B cell (primary cell): ENCODE measurements around the gene PYM1. TPM values are rescaled to one million over a fixed set of nuclear protein-coding genes. Genes with fewer than 3 reads are reported as not detected.

Experiments
- ATAC-seq: fragments of 200-7000 bp; cut with Tn5 transposase; one replicate; pipeline ENCODE4 v1.10.0; 2021; ENCODE audit warnings: low read depth, mild to moderate bottlenecking, moderate number of reproducible peaks, moderate library complexity
- CTCF ChIA-PET: fragments of 350-600 bp; sonication (Branson Sonifier 250); formaldehyde crosslinking; loops from one replicate; lab custom pipeline; 2021; ENCODE audit warnings: antibody characterized with exemption, inconsistent platforms; lab: Charles Lee
- POLR2A ChIA-PET: fragments of 350-600 bp; sonication (Branson Sonifier 250); formaldehyde crosslinking; loops from one replicate; lab custom pipeline; 2021; ENCODE audit warnings: antibody characterized with exemption; lab: Charles Lee
- DNase-seq: peaks from one replicate; pipeline ENCODE4 v3.0.0; 2013
- H2AFZ ChIP-seq: 2 replicates; pipeline ENCODE4 v1.6.1; 2012; ENCODE audit warnings: mild to moderate bottlenecking, low read depth, low read length; ENCODE audit not compliant: insufficient read depth, poor library complexity, severe bottlenecking
- H3K27ac ChIP-seq, 2 donors: 1 replicate in 1 of 2; 2 replicates in 1 of 2; pipeline ENCODE4 v1.5.1; 2012 to 2013; ENCODE audit warnings: low read length in 2 of 2, mild to moderate bottlenecking in 2 of 2, moderate library complexity in 1 of 2
- H3K27me3 ChIP-seq, 4 experiments: fragments of 200-600 bp in 1 of 4; sonication (generic) in 1 of 4; replicated peaks in 1 of 4; 1 replicate in 2 of 4; 2 replicates in 2 of 4; pipeline versions ENCODE4 v1.6.1 to v1.7.0; 2013 to 2016; ENCODE audit warnings: low read length in 3 of 4, mild to moderate bottlenecking in 2 of 4, mixed read lengths in 1 of 4, moderate library complexity in 1 of 4; ENCODE audit not compliant: insufficient read depth in 4 of 4, control insufficient read depth in 3 of 4; ENCODE audit errors: control extremely low read depth in 1 of 4
- H3K36me3 ChIP-seq, 2 experiments: replicated peaks in 1 of 2; 1 replicate in 1 of 2; 2 replicates in 1 of 2; pipeline versions ENCODE4 v1.6.1 to v1.7.1; 2013; ENCODE audit warnings: low read length in 1 of 2; ENCODE audit not compliant: insufficient read depth in 2 of 2, control insufficient read depth in 1 of 2; ENCODE audit errors: control extremely low read depth in 1 of 2, extremely low read depth in 1 of 2
- H3K4me1 ChIP-seq, 2 donors: fragments of 200-600 bp in 1 of 2; sonication (generic) in 1 of 2; 1 replicate in 1 of 2; 2 replicates in 1 of 2; pipeline versions ENCODE4 v1.5.1 to v1.6.1; 2013 to 2017; ENCODE audit warnings: low read length in 2 of 2; ENCODE audit not compliant: control insufficient read depth in 2 of 2, insufficient read depth in 2 of 2
- H3K4me2 ChIP-seq: replicated peaks from 2 replicates; pipeline ENCODE3; 2012; ENCODE audit warnings: mild to moderate bottlenecking, low read depth, low read length; ENCODE audit not compliant: poor library complexity, severe bottlenecking
- H3K4me3 ChIP-seq, 5 experiments: fragments of 200-600 bp in 1 of 5; sonication (generic) in 1 of 5; 1 replicate in 3 of 5; 2 replicates in 2 of 5; pipeline versions ENCODE4 v1.5.1 to v1.7.0; 2011 to 2016; ENCODE audit warnings: low read length in 4 of 5, mild to moderate bottlenecking in 4 of 5, low read depth in 2 of 5, control low read depth in 1 of 5, moderate library complexity in 1 of 5; ENCODE audit not compliant: insufficient read depth in 1 of 5; ENCODE audit errors: control extremely low read depth in 1 of 5, extremely low read depth in 1 of 5
- H3K79me2 ChIP-seq: fragments of 200-600 bp; sonication (generic); one replicate; pipeline ENCODE4 v1.6.0; 2016; ENCODE audit warnings: low read length; ENCODE audit not compliant: control insufficient read depth, insufficient read depth
- H3K9ac ChIP-seq: fragments of 200-600 bp; sonication (generic); 2 replicates; pipeline ENCODE4 v1.6.1; 2017; ENCODE audit warnings: mild to moderate bottlenecking, low read length, moderate library complexity
- H3K9me3 ChIP-seq, 3 donors: one replicate each; pipeline versions ENCODE4 v1.6.1 to v1.7.1; 2013; ENCODE audit warnings: low read length in 2 of 3; ENCODE audit not compliant: control insufficient read depth in 2 of 3, insufficient read depth in 1 of 3; ENCODE audit errors: control extremely low read depth in 1 of 3
- H4K20me1 ChIP-seq: 2 replicates; pipeline ENCODE4 v1.6.0; 2012; ENCODE audit warnings: mild to moderate bottlenecking, low read length; ENCODE audit not compliant: insufficient read depth, control insufficient read depth, poor library complexity, severe bottlenecking
- H3K27ac Mint-ChIP-seq: one replicate; pipeline ENCODE4 v1.8.0; 2021; ENCODE audit warnings: mixed read lengths
- H3K27me3 Mint-ChIP-seq: one replicate; pipeline ENCODE4 v1.8.0; 2021; ENCODE audit warnings: mixed read lengths
- H3K4me1 Mint-ChIP-seq: one replicate; pipeline ENCODE4 v1.8.0; 2021; ENCODE audit warnings: mixed read lengths
- H3K4me3 Mint-ChIP-seq: one replicate; pipeline ENCODE4 v1.8.0; 2021; ENCODE audit warnings: mixed read lengths
- H3K9me3 Mint-ChIP-seq: one replicate; pipeline ENCODE4 v1.8.0; 2022; ENCODE audit warnings: mixed read lengths; ENCODE audit not compliant: insufficient read depth
- EZH2 ChIP-seq: IDR thresholded peaks from 2 replicates; pipeline ENCODE4 v1.6.1; 2012; ENCODE audit warnings: borderline replicate concordance, low read depth, mild to moderate bottlenecking, moderate library complexity, low read length; ENCODE audit not compliant: insufficient read depth, poor library complexity, severe bottlenecking
- WGBS: methylation state at CpG from one replicate; pipeline ENCODE4 v1.1.5; 2013; ENCODE audit warnings: missing lambda C conversion rate; ENCODE audit not compliant: insufficient coverage; 5-methylcytosine and 5-hydroxymethylcytosine counted together
- intact Hi-C: fragments of 100-400 bp; cut with micrococcal nuclease; formaldehyde crosslinking; loops from one replicate; pipeline ENCODE4 v1.10.0; 2022
- polyA plus RNA-seq: library from polyadenylated mRNA; depleted of rRNA; stranded (reverse); fragments of >200 nt; gene quantifications from 2 replicates; pipeline ENCODE4 v1.2.3, GENCODE V29; 2012
- total RNA-seq, 2 donors: library from RNA; stranded (reverse); fragments of 120-200 nt in 1 of 2; gene quantifications; 1 replicate in 1 of 2; 2 replicates in 1 of 2; pipeline versions ENCODE4 v1.2.3 to v1.2.4, GENCODE V29; 2013 to 2022
- TF ChIP-seq, protein P1 (sequence below): fragments of 200-600 bp; IDR thresholded peaks from one replicate; pipeline ENCODE4 v1.8.0; 2022; ENCODE audit warnings: antibody characterized with exemption, mild to moderate bottlenecking

The PYM1 gene
- total and polyA plus RNA-seq, 2 donors (not counting 1 experiment from before 2014, with no cell fraction given): 22.5 to 39.2 TPM

DNA sequence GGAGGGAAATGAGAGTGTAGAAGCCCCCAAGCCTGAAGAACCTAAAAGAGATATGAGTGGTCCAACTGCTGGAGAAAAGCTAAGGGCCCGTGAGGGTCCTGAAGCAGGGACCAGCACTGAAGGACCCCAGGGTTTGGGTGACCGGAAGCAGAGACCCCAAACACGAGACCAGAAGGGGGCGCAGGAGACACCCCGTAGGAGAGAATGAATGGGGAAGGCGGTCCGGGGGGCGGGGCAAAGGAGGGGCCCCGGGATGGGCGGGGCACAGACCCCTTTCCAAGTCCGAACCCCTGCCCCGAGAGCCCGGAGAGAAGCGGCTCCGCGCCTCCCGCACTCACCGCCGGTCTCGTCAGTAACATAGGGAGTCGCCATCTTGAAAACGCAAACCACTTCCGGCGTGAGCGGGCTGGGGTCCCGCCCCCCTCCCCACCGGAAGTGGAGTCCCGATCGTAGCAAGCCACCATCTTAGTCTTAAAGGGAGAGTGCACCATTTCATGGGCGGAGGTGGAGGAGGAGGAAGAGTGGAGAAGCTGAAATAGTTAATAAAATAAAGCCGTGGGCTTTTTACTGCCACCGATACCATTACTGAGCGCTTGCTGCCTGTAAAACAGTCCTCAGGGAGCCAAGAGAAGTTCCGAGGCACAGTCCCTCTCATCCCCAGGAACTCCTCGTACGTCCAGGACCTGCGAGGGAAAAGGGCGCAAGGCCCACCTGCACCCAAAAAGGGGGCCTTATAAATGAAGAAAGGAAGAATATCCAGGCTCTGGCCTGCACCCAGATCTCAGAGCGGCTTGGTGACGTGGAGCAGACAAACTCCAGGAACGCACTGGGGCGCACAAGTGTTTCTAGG, 731 bp downstream of the PYM1 start:
- Histone ChIP-seq H3K4me2 (peak overlapping the region; percentile 88), H4K20me1 (peaks cover 1% of the 10 kb centered on the region), H2AFZ (peak overlapping the region; percentile 92), H3K27ac (peak overlapping the region; percentile 67 to 92), H3K79me2 (peaks cover 50% of the 10 kb centered on the region), H3K36me3 (peaks cover 1 to 20% of the 10 kb centered on the region in 2 experiments), H3K9me3 (no peaks in the 10 kb centered on the region), H3K4me3 (peak overlapping the region; percentile 88 to 100 (median 98)), H3K27me3 (no peaks in the 10 kb centered on the region), H3K4me1 (peaks cover 33 to 45% of the 10 kb centered on the region in 2 donors), H3K9ac (peak overlapping the region; percentile 98)
- no peaks in the 10 kb centered on the region for H3K9me3 Mint-ChIP-seq
- peaks cover 54% of the 10 kb centered on the region for H3K4me1 Mint-ChIP-seq
- peak overlapping the region; percentile 94 for H3K4me3 Mint-ChIP-seq
- POLR2A ChIA-PET: interaction anchor here (0.5 to 3.6 kb wide), 14 partner anchors 13 to 1185 kb away, joined by 3 to 25 read pairs (median 4); partner anchors contain the start of genes DNAJC14, ORMDL2, RAB5B and SARNP
- ATAC-seq (peak; percentile 50), DNase-seq (peak; percentile 94)
- intact Hi-C loops: loop anchor here (1.0 to 10.0 kb wide), 12 partner anchors 13 to 760 kb away; partner anchors contain the start of genes BLOC1S1, DNAJC14, PA2G4 and PTGES3
- CTCF ChIA-PET: interaction anchor here (0.6 to 10.3 kb wide), 23 partner anchors 8 to 234 kb away, joined by 3 to 155 read pairs (median 4); partner anchors contain the start of genes DNAJC14, ORMDL2, RAB5B and SARNP
- peak overlapping the region; percentile 97 for H3K27ac Mint-ChIP-seq
- TF ChIP-seq, protein P1, sequence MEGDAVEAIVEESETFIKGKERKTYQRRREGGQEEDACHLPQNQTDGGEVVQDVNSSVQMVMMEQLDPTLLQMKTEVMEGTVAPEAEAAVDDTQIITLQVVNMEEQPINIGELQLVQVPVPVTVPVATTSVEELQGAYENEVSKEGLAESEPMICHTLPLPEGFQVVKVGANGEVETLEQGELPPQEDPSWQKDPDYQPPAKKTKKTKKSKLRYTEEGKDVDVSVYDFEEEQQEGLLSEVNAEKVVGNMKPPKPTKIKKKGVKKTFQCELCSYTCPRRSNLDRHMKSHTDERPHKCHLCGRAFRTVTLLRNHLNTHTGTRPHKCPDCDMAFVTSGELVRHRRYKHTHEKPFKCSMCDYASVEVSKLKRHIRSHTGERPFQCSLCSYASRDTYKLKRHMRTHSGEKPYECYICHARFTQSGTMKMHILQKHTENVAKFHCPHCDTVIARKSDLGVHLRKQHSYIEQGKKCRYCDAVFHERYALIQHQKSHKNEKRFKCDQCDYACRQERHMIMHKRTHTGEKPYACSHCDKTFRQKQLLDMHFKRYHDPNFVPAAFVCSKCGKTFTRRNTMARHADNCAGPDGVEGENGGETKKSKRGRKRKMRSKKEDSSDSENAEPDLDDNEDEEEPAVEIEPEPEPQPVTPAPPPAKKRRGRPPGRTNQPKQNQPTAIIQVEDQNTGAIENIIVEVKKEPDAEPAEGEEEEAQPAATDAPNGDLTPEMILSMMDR: peak; percentile 87
- TF ChIP-seq EZH2: no peak
- H3K27me3 Mint-ChIP-seq: no peaks in the 10 kb centered on the region
- 1% methylated on average over 30 of the region's 42 CpGs for WGBS
